Endothelial cell of hepatic sinusoid (primary cell): ENCODE data around the gene ICE1.

Experiments used
- in situ Hi-C: cut with HindIII; loops from 2 replicates; pipeline ENCODE4 v1.10.0; 2017; ENCODE audit warnings: low sequenced_read_pairs

ICE1 gene

DNA sequence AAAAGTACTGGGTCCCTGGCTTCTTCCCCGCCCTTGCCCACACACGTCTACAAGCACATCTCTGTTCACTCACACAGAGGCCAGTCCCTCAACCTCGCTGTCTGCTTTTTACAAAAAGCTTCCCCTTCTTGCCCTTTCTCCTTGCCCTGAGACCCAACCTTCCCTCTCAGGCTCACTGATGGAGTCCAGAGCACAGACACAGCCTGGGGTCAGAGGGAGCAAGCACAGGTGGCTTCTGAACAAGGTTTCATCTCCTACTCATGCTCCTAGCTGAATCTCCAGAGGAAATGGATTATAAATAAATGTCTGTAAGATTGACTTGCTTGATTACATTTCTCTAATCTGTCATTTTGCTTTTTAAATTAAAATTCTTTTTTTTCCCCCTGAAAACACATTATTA is 101.8 kb downstream of the ICE1 start:
- in situ Hi-C loops = no loop called here

DNA sequence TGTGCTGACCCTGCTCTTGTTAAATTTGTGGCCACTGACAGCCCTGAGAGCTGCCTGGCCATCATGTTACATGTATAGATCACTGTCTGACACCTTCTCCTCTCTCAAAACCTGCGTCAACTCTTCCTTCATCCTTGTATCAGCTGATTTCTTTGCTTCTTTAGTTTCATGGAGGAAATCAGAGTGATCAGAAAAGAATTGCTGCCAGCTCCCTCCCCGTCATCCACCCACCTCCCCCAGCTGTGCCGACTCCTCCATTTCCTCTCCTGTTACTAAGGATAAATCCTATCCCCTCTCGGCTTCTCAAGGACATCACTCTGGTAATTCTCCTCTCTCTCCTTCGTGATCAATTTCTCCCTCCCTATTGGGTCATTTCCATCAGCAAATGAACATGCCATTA is 108.9 kb downstream of the ICE1 start:
- in situ Hi-C loops = no loop called here

DNA sequence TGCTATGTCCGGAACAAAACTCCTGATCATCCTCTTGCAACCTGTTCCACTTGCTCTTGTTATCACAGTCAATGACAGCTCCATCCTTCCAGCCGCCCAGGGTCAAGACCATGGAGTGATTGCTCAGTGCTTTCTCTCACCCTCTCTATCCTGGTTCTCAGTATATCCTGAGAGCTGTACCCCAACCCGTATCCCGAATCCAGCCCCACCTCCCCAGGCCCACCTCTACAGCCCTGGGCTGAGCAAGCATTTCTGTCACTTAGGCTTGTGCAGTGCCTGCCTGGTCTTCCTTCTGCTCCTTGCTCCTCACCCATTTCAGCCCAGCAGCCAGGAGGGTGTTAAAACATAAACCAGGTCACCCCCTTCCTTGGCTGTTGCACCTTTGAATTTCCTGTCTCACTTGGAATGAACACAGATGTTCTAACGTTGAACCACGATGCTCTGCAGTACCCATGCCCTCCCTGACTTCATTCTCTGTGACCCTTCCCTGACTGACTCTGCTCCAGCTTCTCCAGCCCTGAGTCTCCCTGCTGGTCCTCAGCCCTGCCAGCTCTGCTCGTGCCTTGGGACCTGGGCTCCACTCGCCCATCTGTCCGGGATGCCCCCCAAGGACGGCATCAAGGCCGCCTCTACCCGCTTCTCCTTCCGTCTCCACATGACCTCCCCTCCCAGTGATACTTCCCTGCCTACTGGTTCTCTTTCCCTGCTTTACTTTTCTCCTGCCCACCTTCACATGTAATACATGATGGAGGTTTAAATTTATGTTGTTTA is 110.0 kb downstream of the ICE1 start:
- in situ Hi-C loops = no loop called here

- in situ Hi-C loops = no loop called here
Observed at GRCh38 chr5:5533927-5534326, 111.5 kb downstream of the ICE1 start.

GRCh38 chr5:5534333-5534732 is 111.9 kb downstream of the ICE1 start:
- in situ Hi-C loops = no loop called here

DNA sequence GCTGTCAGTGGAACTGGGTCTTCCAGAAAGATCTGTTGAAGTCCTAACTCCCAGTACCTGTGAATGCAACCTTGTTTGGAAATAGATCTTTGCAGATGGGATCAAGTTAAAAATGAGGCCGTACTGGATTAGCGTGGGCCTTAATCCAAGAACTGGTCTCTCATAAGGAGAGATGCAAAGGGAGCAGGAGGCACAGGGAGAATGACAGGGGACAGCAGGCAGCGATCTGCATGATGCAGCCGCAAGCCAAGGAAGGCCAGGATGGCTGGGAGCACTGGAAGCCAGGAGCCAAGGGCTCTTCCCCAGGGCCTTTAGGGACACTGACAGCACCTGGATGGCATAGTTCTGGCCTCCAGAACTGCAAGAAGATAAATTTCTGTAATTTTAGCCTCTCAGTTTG is 114.4 kb downstream of the ICE1 start:
- in situ Hi-C loops = no loop called here

GRCh38 chr5:5537426-5537825 is 114.9 kb downstream of the ICE1 start:
- in situ Hi-C loops = no loop called here

DNA sequence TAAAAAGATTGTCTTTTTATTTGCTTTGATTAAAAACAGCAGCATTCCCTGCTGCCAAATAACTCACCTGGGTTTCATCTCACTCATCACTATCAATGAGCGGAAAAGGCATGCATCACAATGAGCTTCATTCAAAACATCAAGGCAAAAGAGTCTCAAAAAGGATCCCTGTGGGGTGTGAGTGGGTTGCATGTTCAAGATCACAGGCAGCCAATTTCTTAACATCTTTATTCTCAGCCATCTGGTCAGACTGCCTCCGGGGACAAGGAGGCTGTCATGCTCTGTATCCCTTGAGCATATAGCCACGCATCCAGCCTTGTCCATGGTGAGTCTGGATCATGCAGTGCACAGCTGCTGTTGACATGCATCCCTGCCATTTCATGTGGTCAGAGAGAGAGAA is 117.1 kb downstream of the ICE1 start:
- in situ Hi-C loops = no loop called here
